Caco-2 (cell line): ENCODE data around the gene SEPTIN11. TPM values are rescaled to one million over a fixed set of nuclear protein-coding genes. Genes with fewer than 3 reads are reported as not detected.

Source experiments
- BruUV-seq: library from RNA; stranded (reverse); fragments of 400-500 nt; replicated peaks from 2 replicates; lab custom pipeline; 2021; lab: Mats Ljungman, UMichigan
- CTCF ChIA-PET: fragments of 300-600 bp; sonication (Branson Sonifier 250); formaldehyde crosslinking; loops from one replicate; lab custom pipeline; 2022; ENCODE audit warnings: antibody characterized with exemption; lab: Charles Lee
- POLR2A ChIA-PET: fragments of 300-600 bp; sonication (Branson Sonifier 250); formaldehyde crosslinking; loops from one replicate; lab custom pipeline; 2022; ENCODE audit warnings: antibody characterized with exemption; lab: Charles Lee
- DNase-seq, 2 experiments: peaks; one replicate each; pipeline versions ENCODE4 v3.0.0 to v3.0.0-alpha.2; 2020 to 2022
- H3K27me3 ChIP-seq: replicated peaks from 2 replicates; pipeline ENCODE4 v1.6.0; 2011; ENCODE audit warnings: low read length; ENCODE audit not compliant: control insufficient read depth, insufficient read depth
- H3K36me3 ChIP-seq: 2 replicates; pipeline ENCODE4 v1.5.1; 2011; ENCODE audit warnings: low read length; ENCODE audit not compliant: control insufficient read depth, insufficient read depth
- H3K4me1 ChIP-seq: fragments of 250-450 bp; sonication (Bioruptor Pico); 2 replicates; pipeline ENCODE4 v1.5.1; 2020; ENCODE audit warnings: mild to moderate bottlenecking
- H3K4me3 ChIP-seq: 2 replicates; pipeline ENCODE4 v1.5.1; 2011; ENCODE audit warnings: low read depth, mild to moderate bottlenecking, control low read depth, low read length
- H3K9me3 ChIP-seq: fragments of 250-450 bp; sonication (Bioruptor Pico); 2 replicates; pipeline ENCODE4 v1.5.1; 2020; ENCODE audit warnings: mild to moderate bottlenecking, moderate library complexity
- H3K27ac Mint-ChIP-seq: one replicate; pipeline ENCODE4 v1.8.0; 2022; ENCODE audit warnings: mixed read lengths; ENCODE audit not compliant: unreplicated experiment
- H3K27me3 Mint-ChIP-seq: one replicate; pipeline ENCODE4 v1.8.0; 2022; ENCODE audit warnings: mixed read lengths; ENCODE audit not compliant: insufficient read depth, unreplicated experiment
- H3K36me3 Mint-ChIP-seq: one replicate; pipeline ENCODE4 v1.8.0; 2022; ENCODE audit warnings: mild to moderate bottlenecking, mixed read lengths; ENCODE audit not compliant: insufficient read depth, unreplicated experiment
- H3K4me1 Mint-ChIP-seq: one replicate; pipeline ENCODE4 v1.8.0; 2022; ENCODE audit warnings: low read depth, mixed read lengths; ENCODE audit not compliant: unreplicated experiment
- H3K4me3 Mint-ChIP-seq: one replicate; pipeline ENCODE4 v1.8.0; 2022; ENCODE audit warnings: mild to moderate bottlenecking, moderate library complexity, mixed read lengths; ENCODE audit not compliant: unreplicated experiment
- H3K9me3 Mint-ChIP-seq: one replicate; pipeline ENCODE4 v1.8.0; 2022; ENCODE audit warnings: mixed read lengths; ENCODE audit not compliant: unreplicated experiment
- intact Hi-C: fragments of 100-400 bp; cut with micrococcal nuclease; formaldehyde crosslinking; loops from one replicate; pipeline ENCODE4 v1.10.0; 2022; ENCODE audit not compliant: unreplicated experiment
- total RNA-seq: library from RNA; stranded (reverse); gene quantifications from 2 replicates; pipeline ENCODE4 v1.2.3, GENCODE V29; 2022
- TF ChIP-seq, protein P1 (sequence below), 2 experiments: fragments of 200-600 bp in 1 of 2; IDR thresholded peaks; 1 replicate in 1 of 2; 2 replicates in 1 of 2; pipeline versions ENCODE4 v1.5.1 to v1.8.0; 2011 to 2022; ENCODE audit warnings: antibody characterized with exemption in 1 of 2, control low read depth in 1 of 2, inconsistent platforms in 1 of 2, low read depth in 1 of 2, low read length in 1 of 2, mild to moderate bottlenecking in 1 of 2, moderate library complexity in 1 of 2; ENCODE audit not compliant: insufficient read depth in 1 of 2, severe bottlenecking in 1 of 2, unreplicated experiment in 1 of 2

The SEPTIN11 gene
- total RNA-seq, 1 experiment from 2014 or later, result 127 TPM

- Histone ChIP-seq H3K27me3 (no peaks in the 10 kb centered on the region), H3K9me3 (no peaks in the 10 kb centered on the region), H3K4me1 (no peaks in the 10 kb centered on the region), H3K36me3 (no peaks in the 10 kb centered on the region; the same call in 1 of the 2 replicates), H3K4me3 (no peak overlapping the region)
- H3K9me3 Mint-ChIP-seq, result no peaks in the 10 kb centered on the region
- H3K4me3 Mint-ChIP-seq, result no peak overlapping the region
- BruUV-seq, result no TSS peak
- no peaks in the 10 kb centered on the region for H3K4me1 Mint-ChIP-seq
- H3K36me3 Mint-ChIP-seq, result peaks cover 21% of the 10 kb centered on the region
- no peaks in the 10 kb centered on the region for H3K27me3 Mint-ChIP-seq
- CTCF ChIA-PET, result no interaction called here
- TF ChIP-seq, protein P1, sequence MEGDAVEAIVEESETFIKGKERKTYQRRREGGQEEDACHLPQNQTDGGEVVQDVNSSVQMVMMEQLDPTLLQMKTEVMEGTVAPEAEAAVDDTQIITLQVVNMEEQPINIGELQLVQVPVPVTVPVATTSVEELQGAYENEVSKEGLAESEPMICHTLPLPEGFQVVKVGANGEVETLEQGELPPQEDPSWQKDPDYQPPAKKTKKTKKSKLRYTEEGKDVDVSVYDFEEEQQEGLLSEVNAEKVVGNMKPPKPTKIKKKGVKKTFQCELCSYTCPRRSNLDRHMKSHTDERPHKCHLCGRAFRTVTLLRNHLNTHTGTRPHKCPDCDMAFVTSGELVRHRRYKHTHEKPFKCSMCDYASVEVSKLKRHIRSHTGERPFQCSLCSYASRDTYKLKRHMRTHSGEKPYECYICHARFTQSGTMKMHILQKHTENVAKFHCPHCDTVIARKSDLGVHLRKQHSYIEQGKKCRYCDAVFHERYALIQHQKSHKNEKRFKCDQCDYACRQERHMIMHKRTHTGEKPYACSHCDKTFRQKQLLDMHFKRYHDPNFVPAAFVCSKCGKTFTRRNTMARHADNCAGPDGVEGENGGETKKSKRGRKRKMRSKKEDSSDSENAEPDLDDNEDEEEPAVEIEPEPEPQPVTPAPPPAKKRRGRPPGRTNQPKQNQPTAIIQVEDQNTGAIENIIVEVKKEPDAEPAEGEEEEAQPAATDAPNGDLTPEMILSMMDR (IDR thresholded peaks at IDR 0.05; ENCODE audit: insufficient read depth in 1 of 2, low read depth in 1 of 2, low read length in 1 of 2, severe bottlenecking in 1 of 2, unreplicated experiment in 1 of 2), result no peak
- no peak for DNase-seq
- POLR2A ChIA-PET, result no interaction called here
- intact Hi-C loops, result no loop called here
- H3K27ac Mint-ChIP-seq, result no peak overlapping the region
Measured at GRCh38 chr4:76996445-76996844, 46.9 kb downstream of the SEPTIN11 start.

GRCh38 chr4:76997077-76997476 lies 47.5 kb downstream of the SEPTIN11 start:
- Mint-ChIP-seq H3K4me3 (no peak overlapping the region), H3K27ac (no peak overlapping the region), H3K9me3 (no peaks in the 10 kb centered on the region), H3K36me3 (peaks cover 21% of the 10 kb centered on the region), H3K4me1 (no peaks in the 10 kb centered on the region), H3K27me3 (no peaks in the 10 kb centered on the region)
- no peak for DNase-seq
- H3K4me3 ChIP-seq, result no peak overlapping the region
- TF ChIP-seq, protein P1 (IDR thresholded peaks at IDR 0.05; ENCODE audit: insufficient read depth in 1 of 2, low read depth in 1 of 2, low read length in 1 of 2, severe bottlenecking in 1 of 2, unreplicated experiment in 1 of 2), result no peak
- no peaks in the 10 kb centered on the region for H3K9me3 ChIP-seq
- POLR2A ChIA-PET, result no interaction called here
- intact Hi-C loops, result no loop called here
- H3K36me3 ChIP-seq, result no peaks in the 10 kb centered on the region; the same call in 1 of the 2 replicates
- no TSS peak for BruUV-seq
- H3K4me1 ChIP-seq, result no peaks in the 10 kb centered on the region
- CTCF ChIA-PET, result no interaction called here
- H3K27me3 ChIP-seq, result no peaks in the 10 kb centered on the region

- ChIA-PET CTCF (no interaction called here), POLR2A (no interaction called here)
- Mint-ChIP-seq H3K9me3 (no peaks in the 10 kb centered on the region), H3K36me3 (peaks cover 21% of the 10 kb centered on the region), H3K27me3 (no peaks in the 10 kb centered on the region), H3K27ac (no peak overlapping the region), H3K4me3 (no peak overlapping the region), H3K4me1 (no peaks in the 10 kb centered on the region)
- BruUV-seq, result no TSS peak
- DNase-seq, result no peak
- H3K27me3 ChIP-seq, result no peaks in the 10 kb centered on the region
- H3K4me1 ChIP-seq, result no peaks in the 10 kb centered on the region
- TF ChIP-seq, protein P1 (IDR thresholded peaks at IDR 0.05; ENCODE audit: insufficient read depth in 1 of 2, low read depth in 1 of 2, low read length in 1 of 2, severe bottlenecking in 1 of 2, unreplicated experiment in 1 of 2), result no peak
- no peaks in the 10 kb centered on the region; the same call in 1 of the 2 replicates for H3K36me3 ChIP-seq
- intact Hi-C loops, result no loop called here
- no peaks in the 10 kb centered on the region for H3K9me3 ChIP-seq
- no peak overlapping the region for H3K4me3 ChIP-seq
Measured at GRCh38 chr4:76997532-76997931, 48.0 kb downstream of the SEPTIN11 start.
